AG10803 (cell line): ENCODE results near the gene PRODH2.

Source experiments
- DNase-seq: peaks from one replicate; pipeline ENCODE4 v3.0.0; 2010; ENCODE audit warnings: low read depth
- H3K4me3 ChIP-seq: 2 replicates; pipeline ENCODE4 v1.5.1; 2011; ENCODE audit warnings: mild to moderate bottlenecking, low read length, control low read depth
- TF ChIP-seq, protein P1 (sequence below): conservative IDR thresholded peaks from 2 replicates; pipeline ENCODE4 v1.5.1; 2011; ENCODE audit warnings: mild to moderate bottlenecking, low read length, control low read depth, inconsistent platforms

The PRODH2 gene

DNA sequence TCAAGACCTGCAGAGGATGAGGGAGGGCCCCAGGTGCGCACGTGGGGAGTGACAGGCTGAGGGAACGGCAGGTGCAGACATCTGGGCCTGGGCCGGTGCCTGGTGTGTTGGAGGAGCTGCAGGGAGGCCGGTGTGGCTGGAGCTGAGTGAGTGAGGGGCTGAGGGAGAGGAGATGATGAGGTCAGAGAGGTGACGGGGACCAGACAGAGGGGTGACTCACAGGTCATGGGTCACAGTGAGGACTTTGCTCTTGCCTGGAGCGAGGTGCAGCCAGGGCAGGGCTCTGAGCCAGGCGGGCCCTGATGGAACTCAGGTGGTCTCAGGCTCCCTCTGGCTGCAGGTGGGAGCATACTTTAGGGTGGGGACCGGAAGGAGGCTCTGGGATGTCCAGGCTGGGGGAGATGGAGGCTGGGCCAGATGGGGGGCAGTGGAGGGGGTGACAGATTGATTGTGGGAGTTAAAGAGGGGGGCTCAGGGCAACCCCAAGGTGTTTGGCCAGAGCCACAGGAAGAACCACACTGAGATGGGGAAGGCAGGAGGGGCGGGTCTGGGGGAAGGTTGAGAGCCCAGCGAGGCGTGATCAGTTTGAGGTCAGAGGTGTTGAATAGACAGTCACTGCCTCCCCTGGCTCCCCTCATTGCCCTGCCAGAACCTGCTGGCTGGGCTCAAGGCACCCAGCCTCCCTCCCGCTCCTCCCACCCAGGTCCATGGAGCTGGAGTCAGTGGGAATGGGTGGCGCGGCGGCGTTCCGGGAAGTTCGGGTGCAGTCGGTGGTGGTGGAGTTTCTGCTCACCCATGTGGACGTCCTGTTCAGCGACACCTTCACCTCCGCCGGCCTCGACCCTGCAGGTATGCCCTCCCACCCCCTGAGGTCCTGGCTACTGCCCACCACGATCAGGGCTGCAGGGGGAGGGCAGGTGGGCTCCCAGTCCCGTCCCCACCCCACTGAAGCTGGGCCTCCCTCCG is 28.9 kb downstream of the PRODH2 start:
- no peak for DNase-seq
- TF ChIP-seq, protein P1, sequence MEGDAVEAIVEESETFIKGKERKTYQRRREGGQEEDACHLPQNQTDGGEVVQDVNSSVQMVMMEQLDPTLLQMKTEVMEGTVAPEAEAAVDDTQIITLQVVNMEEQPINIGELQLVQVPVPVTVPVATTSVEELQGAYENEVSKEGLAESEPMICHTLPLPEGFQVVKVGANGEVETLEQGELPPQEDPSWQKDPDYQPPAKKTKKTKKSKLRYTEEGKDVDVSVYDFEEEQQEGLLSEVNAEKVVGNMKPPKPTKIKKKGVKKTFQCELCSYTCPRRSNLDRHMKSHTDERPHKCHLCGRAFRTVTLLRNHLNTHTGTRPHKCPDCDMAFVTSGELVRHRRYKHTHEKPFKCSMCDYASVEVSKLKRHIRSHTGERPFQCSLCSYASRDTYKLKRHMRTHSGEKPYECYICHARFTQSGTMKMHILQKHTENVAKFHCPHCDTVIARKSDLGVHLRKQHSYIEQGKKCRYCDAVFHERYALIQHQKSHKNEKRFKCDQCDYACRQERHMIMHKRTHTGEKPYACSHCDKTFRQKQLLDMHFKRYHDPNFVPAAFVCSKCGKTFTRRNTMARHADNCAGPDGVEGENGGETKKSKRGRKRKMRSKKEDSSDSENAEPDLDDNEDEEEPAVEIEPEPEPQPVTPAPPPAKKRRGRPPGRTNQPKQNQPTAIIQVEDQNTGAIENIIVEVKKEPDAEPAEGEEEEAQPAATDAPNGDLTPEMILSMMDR, result no peak
- no peak overlapping the region for H3K4me3 ChIP-seq

DNA sequence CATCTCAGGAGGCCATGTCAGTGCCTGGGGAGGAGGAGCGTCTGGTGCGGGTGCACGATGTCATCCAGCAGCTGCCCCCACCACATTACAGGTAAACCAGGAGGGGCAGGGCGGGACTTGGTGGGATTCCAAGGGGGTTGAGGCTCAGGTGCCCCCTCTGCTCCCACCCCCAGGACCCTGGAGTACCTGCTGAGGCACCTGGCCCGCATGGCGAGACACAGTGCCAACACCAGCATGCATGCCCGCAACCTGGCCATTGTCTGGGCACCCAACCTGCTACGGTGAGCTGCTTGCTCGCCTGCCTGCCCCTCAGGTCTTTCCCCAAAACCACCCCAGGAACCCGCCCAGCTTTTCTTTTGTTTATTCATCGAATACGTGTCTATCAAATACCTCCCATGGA is 30.1 kb downstream of the PRODH2 start:
- no peak for DNase-seq
- TF ChIP-seq, protein P1, result no peak
- H3K4me3 ChIP-seq, result no peak overlapping the region

DNA sequence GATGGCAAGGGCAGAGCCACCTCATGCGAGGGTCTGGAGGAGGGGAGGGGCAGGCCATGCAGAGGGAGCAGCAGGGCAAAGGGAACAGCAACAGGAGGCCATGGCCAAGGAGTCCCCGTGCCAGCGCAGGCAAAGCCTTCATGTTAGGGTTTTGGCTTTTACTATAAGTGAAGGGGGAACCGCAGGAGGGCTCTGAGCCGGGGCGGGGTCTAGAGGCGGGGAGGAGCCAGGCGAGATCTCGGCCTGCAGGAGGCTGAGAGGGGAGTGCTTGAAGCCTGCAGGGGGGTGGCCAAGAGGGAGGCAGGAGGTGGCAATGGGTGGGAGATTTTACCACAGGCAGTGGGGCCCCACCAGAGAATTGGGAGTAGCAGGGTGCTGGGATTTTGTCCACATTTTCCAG is 31.0 kb downstream of the PRODH2 start:
- TF ChIP-seq, protein P1, result no peak
- H3K4me3 ChIP-seq, result no peak overlapping the region
- DNase-seq, result no peak

DNA sequence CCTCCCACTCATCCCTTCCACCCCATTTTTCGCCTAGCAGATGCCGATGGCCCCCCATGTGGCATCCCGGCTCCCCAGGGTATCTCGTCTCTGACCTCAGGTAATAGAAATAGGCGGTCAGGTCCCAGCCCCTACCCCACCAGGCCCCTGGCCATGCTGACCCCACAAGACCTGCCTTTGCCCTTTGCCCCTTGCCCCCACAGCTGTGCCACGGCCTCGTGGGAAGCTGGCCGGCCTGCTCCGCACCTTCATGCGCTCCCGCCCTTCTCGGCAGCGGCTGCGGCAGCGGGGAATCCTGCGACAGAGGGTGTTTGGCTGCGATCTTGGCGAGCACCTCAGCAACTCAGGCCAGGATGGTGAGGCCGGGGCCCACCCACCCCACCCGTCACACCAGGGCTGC is 31.9 kb downstream of the PRODH2 start:
- TF ChIP-seq, protein P1, result no peak
- H3K4me3 ChIP-seq, result no peak overlapping the region
- DNase-seq, result no peak

DNA sequence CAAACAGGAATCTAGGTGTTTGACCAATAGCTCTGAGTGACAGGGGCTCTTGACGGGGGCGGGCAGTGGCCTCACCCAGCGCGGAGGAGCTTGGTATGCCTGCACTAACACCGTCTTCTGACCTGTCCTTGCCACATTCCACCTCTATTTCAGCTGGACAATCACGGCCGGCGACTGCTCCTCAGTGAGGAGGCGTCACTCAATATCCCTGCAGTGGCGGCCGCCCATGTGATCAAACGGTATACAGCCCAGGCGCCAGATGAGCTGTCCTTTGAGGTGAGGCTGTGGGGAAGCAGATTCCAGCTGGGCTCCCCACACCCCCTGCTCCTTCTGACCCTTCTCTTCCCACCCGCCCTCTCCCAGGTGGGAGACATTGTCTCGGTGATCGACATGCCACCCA is 32.6 kb downstream of the PRODH2 start:
- DNase-seq, result no peak
- TF ChIP-seq, protein P1, result no peak

DNA sequence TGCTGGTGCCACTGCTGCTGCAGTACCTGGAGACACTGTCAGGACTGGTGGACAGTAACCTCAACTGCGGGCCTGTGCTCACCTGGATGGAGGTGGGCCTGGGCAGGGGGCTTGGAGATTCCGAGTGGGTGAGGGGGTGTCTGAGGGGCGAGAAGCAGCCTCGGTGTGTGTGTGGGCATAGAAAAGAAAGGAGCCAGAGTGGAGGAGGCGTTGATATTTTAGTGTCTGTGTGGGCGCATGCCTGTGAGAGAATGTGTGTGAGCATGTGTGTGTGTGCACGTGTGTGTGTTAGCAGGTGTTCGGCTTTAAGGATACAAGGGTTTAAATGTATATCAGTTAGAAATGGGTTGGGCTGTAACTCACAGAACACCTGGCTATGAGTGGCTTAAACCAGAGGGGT is 33.6 kb downstream of the PRODH2 start:
- TF ChIP-seq, protein P1, result no peak
- H3K4me3 ChIP-seq, result no peak overlapping the region
- DNase-seq, result no peak

More for the DNA sequence above, 32.6 kb downstream of the PRODH2 start:
- no peak overlapping the region for H3K4me3 ChIP-seq

DNA sequence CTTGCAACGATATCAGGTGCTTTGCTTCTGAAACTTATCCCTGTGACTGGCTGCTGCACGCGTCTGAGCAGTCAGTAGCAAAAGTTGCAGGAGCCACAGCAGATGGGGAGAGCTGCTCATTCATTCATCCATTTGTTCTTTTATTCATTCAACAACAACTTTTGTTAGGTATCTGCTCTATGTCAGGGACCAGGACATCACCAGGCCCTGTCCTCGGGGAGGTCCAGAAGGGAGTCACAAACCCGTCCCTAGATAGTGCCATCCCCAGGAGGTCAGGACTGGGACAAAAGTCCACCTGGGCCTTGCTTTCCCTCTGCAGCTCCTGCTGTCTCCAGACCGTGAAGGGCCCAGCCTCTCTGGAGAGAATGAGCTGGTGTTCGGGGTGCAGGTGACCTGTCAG is 34.7 kb downstream of the PRODH2 start:
- no peak for DNase-seq
- H3K4me3 ChIP-seq, result no peak overlapping the region
- TF ChIP-seq, protein P1, result no peak
